ENCODE results near the gene LRIT1.

Gene LRIT1

DNA sequence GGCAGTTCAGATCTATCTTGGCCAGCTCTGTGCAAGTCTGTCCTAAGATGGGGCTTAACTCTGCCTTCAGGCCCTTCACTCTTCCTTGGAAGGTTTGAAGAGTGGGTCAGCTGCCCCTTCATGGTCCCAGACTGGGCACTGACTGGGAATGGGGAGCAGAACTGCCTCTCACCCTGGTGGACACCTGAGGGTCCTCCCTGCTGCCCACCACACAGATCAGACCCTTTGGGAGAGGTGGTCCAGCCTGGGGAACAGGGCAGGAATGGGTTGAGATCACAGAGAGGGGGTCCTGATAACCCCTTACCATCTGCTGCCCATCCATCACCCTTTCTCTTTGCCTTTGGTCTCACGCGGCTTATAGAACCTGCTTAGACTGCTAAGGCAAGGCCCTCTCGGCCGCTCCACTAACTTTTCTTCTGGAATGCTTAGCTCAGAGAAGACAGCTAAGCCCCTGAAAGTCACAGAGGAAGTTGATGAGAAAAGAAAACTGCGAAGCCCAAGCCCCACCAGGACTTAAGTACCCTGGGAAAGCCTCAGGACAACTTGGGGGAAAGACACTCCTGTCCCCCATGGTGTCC is 47.4 kb downstream of the LRIT1 start:
- Histone ChIP-seq H3K79me2 (ENCODE audit: low read length) (no peaks in the 10 kb centered on the region), H3K4me3 (ENCODE audit: low read length) (peak overlapping the region; percentile 57), H3K9ac (ENCODE audit: low read length) (no peak overlapping the region), H2AFZ (ENCODE audit: low read depth, low read length) (no peak overlapping the region), H3K27me3 (ENCODE audit: low read depth, low read length) (no peaks in the 10 kb centered on the region), H3K27ac (ENCODE audit: low read length) (no peak overlapping the region), H3K4me2 (ENCODE audit: low read length) (peak overlapping the region; percentile 56), H4K20me1 (ENCODE audit: insufficient read depth, low read length) (no peaks in the 10 kb centered on the region), H3K36me3 (replicated peaks; ENCODE audit: low read depth, low read length) (no peaks in the 10 kb centered on the region), H3K4me1 (ENCODE audit: low read length) (peaks cover 4% of the 10 kb centered on the region; the same call in 1 of the 2 replicates), H3K9me3 (ENCODE audit: insufficient read depth, low read length) (no peaks in the 10 kb centered on the region)
- TF ChIP-seq EZH2phosphoT487 (IDR thresholded peaks at IDR 0.05; ENCODE audit: low read depth) (no peak), CTCF (IDR thresholded peaks at IDR 0.05; ENCODE audit: low read depth, low read length) (no peak)

GRCh38 chr10:84193327-84193726 is 48.0 kb downstream of the LRIT1 start:
- no peaks in the 10 kb centered on the region for H3K9me3 ChIP-seq (ENCODE audit: insufficient read depth, low read length)
- H3K27me3 ChIP-seq (ENCODE audit: low read depth, low read length): no peaks in the 10 kb centered on the region
- H3K4me1 ChIP-seq (ENCODE audit: low read length): peaks cover 4% of the 10 kb centered on the region; the same call in 1 of the 2 replicates
- no peaks in the 10 kb centered on the region for H3K36me3 ChIP-seq (replicated peaks; ENCODE audit: low read depth, low read length)
- H3K79me2 ChIP-seq (ENCODE audit: low read length): no peaks in the 10 kb centered on the region
- TF ChIP-seq CTCF (IDR thresholded peaks at IDR 0.05; ENCODE audit: low read depth, low read length) (no peak), EZH2phosphoT487 (IDR thresholded peaks at IDR 0.05; ENCODE audit: low read depth) (no peak)
- H3K9ac ChIP-seq (ENCODE audit: low read length): no peak overlapping the region
- H2AFZ ChIP-seq (ENCODE audit: low read depth, low read length): no peak overlapping the region
- no peaks in the 10 kb centered on the region for H4K20me1 ChIP-seq (ENCODE audit: insufficient read depth, low read length)
- no peak overlapping the region for H3K4me3 ChIP-seq (ENCODE audit: low read length)
- no peak overlapping the region for H3K4me2 ChIP-seq (ENCODE audit: low read length)
- H3K27ac ChIP-seq (ENCODE audit: low read length): no peak overlapping the region

DNA sequence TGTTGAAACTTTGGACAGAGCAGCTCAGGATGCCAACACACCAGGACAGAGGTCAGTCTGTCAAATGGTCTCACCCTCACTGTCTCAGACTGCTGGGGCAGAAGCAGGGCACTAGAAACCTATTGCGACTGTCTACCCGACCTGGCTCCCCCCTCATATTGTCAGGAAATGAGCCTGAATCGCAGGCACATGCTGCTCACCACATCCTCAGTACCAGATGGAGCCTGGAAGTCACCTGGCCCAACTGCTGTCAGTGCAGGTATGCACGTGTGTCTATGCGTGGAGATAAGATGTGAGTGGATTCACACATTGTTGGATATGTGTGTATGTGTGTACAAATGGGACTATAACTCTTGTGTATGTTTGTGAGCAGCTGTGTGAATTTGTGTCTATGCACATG is 50.2 kb downstream of the LRIT1 start:
- Histone ChIP-seq H3K27ac (ENCODE audit: low read length) (no peak overlapping the region), H2AFZ (ENCODE audit: low read depth, low read length) (no peak overlapping the region), H3K27me3 (ENCODE audit: low read depth, low read length) (no peaks in the 10 kb centered on the region), H4K20me1 (ENCODE audit: insufficient read depth, low read length) (no peaks in the 10 kb centered on the region), H3K4me1 (ENCODE audit: low read length) (peaks cover 4% of the 10 kb centered on the region; the same call in 1 of the 2 replicates), H3K36me3 (replicated peaks; ENCODE audit: low read depth, low read length) (no peaks in the 10 kb centered on the region), H3K4me3 (ENCODE audit: low read length) (no peak overlapping the region), H3K9me3 (ENCODE audit: insufficient read depth, low read length) (no peaks in the 10 kb centered on the region), H3K79me2 (ENCODE audit: low read length) (no peaks in the 10 kb centered on the region), H3K9ac (ENCODE audit: low read length) (no peak overlapping the region), H3K4me2 (ENCODE audit: low read length) (no peak overlapping the region)
- TF ChIP-seq CTCF (IDR thresholded peaks at IDR 0.05; ENCODE audit: low read depth, low read length) (no peak), EZH2phosphoT487 (IDR thresholded peaks at IDR 0.05; ENCODE audit: low read depth) (no peak)

GRCh38 chr10:84190621-84191020 is 50.7 kb downstream of the LRIT1 start:
- TF ChIP-seq CTCF (IDR thresholded peaks at IDR 0.05; ENCODE audit: low read depth, low read length): no peak
- no peak for TF ChIP-seq EZH2phosphoT487 (IDR thresholded peaks at IDR 0.05; ENCODE audit: low read depth)
- H2AFZ ChIP-seq (ENCODE audit: low read depth, low read length): no peak overlapping the region
- no peak overlapping the region for H3K4me2 ChIP-seq (ENCODE audit: low read length)
- H3K4me1 ChIP-seq (ENCODE audit: low read length): no peaks in the 10 kb centered on the region
- H3K9ac ChIP-seq (ENCODE audit: low read length): no peak overlapping the region
- no peak overlapping the region for H3K27ac ChIP-seq (ENCODE audit: low read length)
- H4K20me1 ChIP-seq (ENCODE audit: insufficient read depth, low read length): no peaks in the 10 kb centered on the region
- H3K9me3 ChIP-seq (ENCODE audit: insufficient read depth, low read length): no peaks in the 10 kb centered on the region
- no peaks in the 10 kb centered on the region for H3K27me3 ChIP-seq (ENCODE audit: low read depth, low read length)
- no peaks in the 10 kb centered on the region for H3K79me2 ChIP-seq (ENCODE audit: low read length)
- H3K4me3 ChIP-seq (ENCODE audit: low read length): no peak overlapping the region
- H3K36me3 ChIP-seq (replicated peaks; ENCODE audit: low read depth, low read length): no peaks in the 10 kb centered on the region

Measured in OCI-LY3 (cell line).